ENCODE measurements around the gene LTF. TPM values are rescaled to one million over a fixed set of nuclear protein-coding genes. Genes with fewer than 3 reads are reported as not detected.
"Not testable (repeated sequence)": the region's sequence is repeated elsewhere in the genome, so short reads cannot be mapped to it uniquely, and the experiment has no call there.

LTF gene
- total RNA-seq, 2 experiments from 2014 or later = not detected

DNA sequence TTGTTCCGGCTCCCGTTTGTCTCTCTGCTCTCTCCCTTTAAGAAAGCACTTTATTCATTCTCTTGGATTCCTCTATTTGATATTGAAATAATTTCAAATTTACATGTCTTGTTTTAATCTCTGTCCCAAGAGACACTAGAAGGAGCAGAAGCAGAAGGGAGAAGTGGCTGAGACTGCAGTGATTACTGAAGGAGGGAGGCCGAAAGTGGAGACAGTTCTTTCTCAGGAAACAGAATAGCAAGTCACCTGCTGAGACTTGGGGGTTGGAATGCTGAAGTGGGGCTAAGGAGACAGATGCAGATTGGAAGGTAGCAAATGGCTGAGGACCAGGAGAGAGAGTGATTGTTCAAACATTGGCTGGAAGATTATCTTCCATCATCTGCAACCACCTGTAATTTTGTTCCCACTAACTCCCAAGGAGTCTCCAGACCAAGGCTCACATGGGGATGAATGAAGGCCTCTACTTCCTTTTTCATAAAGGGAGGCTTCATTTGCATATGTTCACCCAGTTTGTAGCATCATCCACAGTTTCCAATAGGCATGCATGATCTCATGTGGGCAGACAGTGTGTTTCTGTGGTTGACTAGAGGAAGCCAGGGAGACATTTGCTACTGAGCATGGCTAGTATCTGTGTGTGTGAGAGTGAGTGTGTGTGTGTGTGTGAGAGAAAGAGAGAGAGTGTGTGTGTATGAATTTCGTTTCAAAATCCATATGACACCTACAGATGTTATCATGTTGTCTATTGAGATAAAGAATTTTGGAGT, 24.0 kb downstream of the LTF start:
- DNase-seq = peak; percentile 69
- Mint-ChIP-seq H3K27me3 (peaks cover 3% of the 10 kb centered on the region), H3K36me3 (ENCODE audit: low read depth) (no peaks in the 10 kb centered on the region), H3K27ac (peak overlapping the region; percentile 10), H3K9me3 (no peaks in the 10 kb centered on the region), H3K4me3 (peak overlapping the region; percentile 5), H3K4me1 (peaks cover 33% of the 10 kb centered on the region)
- CTCF ChIA-PET = interaction anchor here (0.7 kb wide), 1 partner anchor 106 kb away, joined by 3 read pairs; no protein-coding TSS in a partner anchor
- POLR2A ChIA-PET = no interaction called here

DNA sequence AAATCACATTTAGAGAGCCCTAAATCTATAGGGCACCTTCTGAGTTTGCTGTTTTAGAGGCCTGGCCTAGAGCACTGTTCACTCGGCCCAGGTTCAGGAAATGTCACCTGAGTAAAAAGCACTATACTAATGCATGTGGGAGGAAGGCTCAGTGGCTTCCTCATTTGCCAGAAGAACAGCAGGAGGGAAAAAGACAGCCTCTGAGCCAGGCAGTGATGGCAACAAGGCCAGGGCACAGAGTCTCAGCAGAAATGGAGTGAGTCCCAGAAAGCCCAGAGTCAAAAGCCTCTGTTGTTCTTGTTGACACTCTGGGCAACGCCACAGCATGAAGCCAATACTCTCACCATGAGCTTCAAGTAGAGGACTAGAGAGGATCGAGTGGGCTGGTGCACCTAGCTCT, 25.9 kb downstream of the LTF start:
- H3K36me3 Mint-ChIP-seq (ENCODE audit: low read depth) = no peaks in the 10 kb centered on the region
- POLR2A ChIA-PET = no interaction called here
- CTCF ChIA-PET = interaction anchor here (1.1 to 1.2 kb wide), 2 partner anchors 11 to 97 kb away, joined by 3 read pairs; no protein-coding TSS in a partner anchor
- H3K27ac Mint-ChIP-seq = no peak overlapping the region
- H3K4me3 Mint-ChIP-seq = no peak overlapping the region
- H3K4me1 Mint-ChIP-seq = peaks cover 29% of the 10 kb centered on the region
- peaks cover 7% of the 10 kb centered on the region for H3K27me3 Mint-ChIP-seq
- DNase-seq = no peak
- H3K9me3 Mint-ChIP-seq = no peaks in the 10 kb centered on the region

DNA sequence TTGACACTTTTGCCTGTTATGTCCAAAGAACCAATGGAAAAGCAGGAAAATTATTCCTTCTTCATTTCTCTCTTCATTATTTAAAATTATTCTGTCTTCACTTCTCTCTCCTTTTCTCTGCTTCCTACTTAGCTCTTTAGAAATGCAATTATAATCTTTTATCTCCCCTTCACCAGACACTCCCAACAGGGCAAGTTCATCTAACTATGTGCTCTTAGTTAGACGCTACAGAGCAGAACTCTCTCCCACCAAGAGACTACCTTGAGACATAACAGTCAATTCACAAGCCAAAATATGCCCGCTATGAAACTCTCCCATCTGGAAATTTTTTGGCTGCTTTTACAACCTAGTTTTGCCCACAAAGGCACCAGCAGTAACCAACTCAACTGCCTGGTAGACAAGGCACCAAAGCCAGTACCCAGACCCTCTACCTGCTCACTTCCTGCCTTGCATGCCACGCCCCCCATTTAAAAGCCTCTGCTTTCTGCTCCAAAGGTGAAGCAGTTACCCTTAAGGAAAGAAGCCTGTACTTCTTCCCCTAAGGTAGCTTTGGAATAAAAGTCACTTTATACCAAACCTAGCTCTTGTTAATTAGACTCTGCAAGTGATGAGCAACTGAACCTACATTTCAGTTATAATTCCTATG, 29.5 kb downstream of the LTF start:
- H3K4me3 Mint-ChIP-seq = no peak overlapping the region
- POLR2A ChIA-PET = no interaction called here
- CTCF ChIA-PET = interaction anchor here (1.1 kb wide), 1 partner anchor 10 kb away, joined by 3 read pairs; no protein-coding TSS in a partner anchor
- H3K27me3 Mint-ChIP-seq = peaks cover 4% of the 10 kb centered on the region
- no peak overlapping the region for H3K27ac Mint-ChIP-seq
- H3K4me1 Mint-ChIP-seq = peaks cover 20% of the 10 kb centered on the region
- no peak for DNase-seq
- H3K36me3 Mint-ChIP-seq (ENCODE audit: low read depth) = no peaks in the 10 kb centered on the region
- peaks cover 12% of the 10 kb centered on the region for H3K9me3 Mint-ChIP-seq

DNA sequence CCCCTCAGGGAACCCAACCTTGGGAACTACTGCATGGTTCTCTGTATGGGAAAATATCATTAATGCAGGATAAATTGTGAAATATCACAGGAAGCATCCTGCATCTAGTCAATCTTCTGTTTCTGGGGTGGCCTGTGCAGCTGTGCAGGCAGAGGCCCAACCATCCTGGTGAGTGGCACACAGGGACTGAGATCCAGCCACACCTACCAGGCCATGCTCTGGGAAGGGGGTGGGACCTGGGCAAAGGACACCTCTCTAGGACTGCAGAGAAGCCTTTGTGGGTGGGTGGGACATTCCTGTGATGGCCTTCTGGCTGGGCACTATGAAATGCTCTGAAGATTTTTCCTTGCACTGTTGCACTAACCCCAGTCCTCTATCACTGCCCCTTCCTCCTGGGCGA, 30.9 kb downstream of the LTF start:
- CTCF ChIA-PET = interaction anchor here (1.7 kb wide), 1 partner anchor 9 kb away, joined by 5 read pairs; no protein-coding TSS in a partner anchor
- POLR2A ChIA-PET = no interaction called here
- H3K36me3 Mint-ChIP-seq (ENCODE audit: low read depth) = no peaks in the 10 kb centered on the region
- peaks cover 18% of the 10 kb centered on the region for H3K4me1 Mint-ChIP-seq
- H3K4me3 Mint-ChIP-seq = no peak overlapping the region
- DNase-seq = no peak
- H3K9me3 Mint-ChIP-seq = peaks cover 12% of the 10 kb centered on the region
- H3K27ac Mint-ChIP-seq = no peak overlapping the region
- peaks cover 4% of the 10 kb centered on the region for H3K27me3 Mint-ChIP-seq

DNA sequence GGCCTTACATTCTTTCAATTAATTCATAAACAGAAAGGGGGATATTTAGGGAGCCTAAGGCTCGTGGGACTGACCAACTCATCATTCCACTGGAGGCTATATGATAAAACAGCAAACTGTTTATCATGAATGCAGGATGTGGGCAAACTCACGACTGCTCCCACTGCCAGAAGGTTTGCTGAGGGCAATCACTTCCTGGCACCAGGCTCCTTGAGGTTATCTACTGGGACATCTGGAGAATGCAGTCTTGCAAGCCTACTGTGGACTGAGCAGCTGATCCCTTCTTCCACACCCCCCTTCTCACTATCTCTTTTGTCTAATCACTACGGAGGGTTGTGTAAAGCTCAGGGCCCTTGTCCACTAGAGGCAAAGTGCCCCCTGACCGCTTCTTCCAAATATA, 31.6 kb downstream of the LTF start:
- CTCF ChIA-PET = interaction anchor here (0.6 to 1.7 kb wide), 2 partner anchors 9 to 99 kb away, joined by 3 to 5 read pairs; no protein-coding TSS in a partner anchor
- H3K4me3 Mint-ChIP-seq; H3K27ac Mint-ChIP-seq; POLR2A ChIA-PET; H3K27me3 Mint-ChIP-seq; H3K36me3 Mint-ChIP-seq (ENCODE audit: low read depth); DNase-seq: not testable (repeated sequence)
- Mint-ChIP-seq H3K4me1 (peaks cover 17% of the 10 kb centered on the region), H3K9me3 (peaks cover 12% of the 10 kb centered on the region)

DNA sequence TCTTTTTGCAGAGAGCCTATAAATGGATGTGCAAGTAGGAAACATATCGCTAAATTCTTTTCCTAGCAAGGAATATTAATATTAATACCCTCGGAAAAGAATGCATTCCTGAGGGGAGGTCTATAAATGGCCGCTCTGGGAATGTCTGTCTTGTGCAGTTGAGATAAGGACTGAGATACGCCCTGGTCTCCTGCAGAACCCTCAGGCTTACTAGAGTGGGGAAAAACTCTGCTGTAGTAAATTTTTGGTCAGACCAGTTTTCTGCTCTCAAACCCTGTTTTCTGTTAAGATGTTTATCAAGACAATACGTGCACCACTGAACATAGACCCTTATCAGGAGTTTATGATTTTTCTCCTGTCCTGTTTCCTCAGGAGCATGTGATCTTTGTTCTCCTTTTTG, 32.8 kb downstream of the LTF start:
- DNase-seq; POLR2A ChIA-PET; H3K27me3 Mint-ChIP-seq; H3K36me3 Mint-ChIP-seq (ENCODE audit: low read depth); H3K27ac Mint-ChIP-seq; H3K4me3 Mint-ChIP-seq: not testable (repeated sequence)
- CTCF ChIA-PET = interaction anchor here (1.3 kb wide), 1 partner anchor 12 kb away, joined by 4 read pairs; no protein-coding TSS in a partner anchor
- peaks cover 12% of the 10 kb centered on the region for H3K9me3 Mint-ChIP-seq
- peaks cover 20% of the 10 kb centered on the region for H3K4me1 Mint-ChIP-seq

DNA sequence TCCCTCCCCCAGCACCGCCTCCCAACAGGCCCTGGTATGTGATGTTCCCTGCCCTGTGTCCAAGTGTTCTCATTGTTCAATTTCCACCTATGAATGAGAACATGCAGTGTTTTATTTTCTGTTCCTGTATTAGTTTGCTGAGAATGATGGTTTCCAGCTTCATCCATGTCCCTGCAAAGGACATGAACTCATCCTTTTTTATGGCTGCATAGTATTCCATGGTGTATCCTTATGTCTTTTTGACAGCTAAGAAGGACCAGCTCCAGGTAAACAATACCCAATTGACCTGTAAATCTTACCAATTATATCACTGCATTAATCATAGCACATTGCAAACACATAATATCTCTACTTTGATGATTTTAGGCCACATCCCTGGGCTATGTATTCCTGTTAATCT, 33.8 kb downstream of the LTF start:
- H3K27me3 Mint-ChIP-seq; H3K36me3 Mint-ChIP-seq (ENCODE audit: low read depth); H3K4me3 Mint-ChIP-seq; H3K27ac Mint-ChIP-seq; POLR2A ChIA-PET; DNase-seq: not testable (repeated sequence)
- Mint-ChIP-seq H3K4me1 (peaks cover 30% of the 10 kb centered on the region), H3K9me3 (peaks cover 12% of the 10 kb centered on the region)
- CTCF ChIA-PET = interaction anchor here (1.3 kb wide), 1 partner anchor 11 kb away, joined by 4 read pairs; no protein-coding TSS in a partner anchor

DNA sequence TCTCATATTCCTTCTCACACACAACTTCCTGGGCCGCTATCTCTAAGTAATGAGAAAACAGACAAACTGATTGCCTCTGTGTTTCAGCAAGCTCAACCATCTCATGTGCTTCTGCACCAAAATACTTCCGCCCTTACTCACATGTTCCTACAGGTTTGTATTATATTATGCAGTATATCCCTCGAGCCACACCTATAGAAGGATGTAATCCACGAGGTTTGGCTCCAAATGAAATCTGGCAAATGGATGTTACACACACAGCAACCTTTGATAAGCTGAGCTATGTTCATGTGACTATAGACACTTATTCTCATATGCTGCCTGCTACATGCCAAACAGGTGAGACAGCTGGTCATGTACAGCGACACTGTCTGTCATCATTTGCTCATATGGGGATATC, 35.0 kb downstream of the LTF start:
- Mint-ChIP-seq H3K4me1 (peaks cover 25% of the 10 kb centered on the region), H3K9me3 (peaks cover 12% of the 10 kb centered on the region), H3K4me3 (no peak overlapping the region), H3K27me3 (peaks cover 5% of the 10 kb centered on the region), H3K27ac (no peak overlapping the region), H3K36me3 (ENCODE audit: low read depth) (no peaks in the 10 kb centered on the region)
- CTCF ChIA-PET = interaction anchor here (0.6 to 1.7 kb wide), 3 partner anchors 19 to 141 kb away, joined by 3 to 5 read pairs (median 3); no protein-coding TSS in a partner anchor
- DNase-seq = no peak
- POLR2A ChIA-PET = no interaction called here

DNA sequence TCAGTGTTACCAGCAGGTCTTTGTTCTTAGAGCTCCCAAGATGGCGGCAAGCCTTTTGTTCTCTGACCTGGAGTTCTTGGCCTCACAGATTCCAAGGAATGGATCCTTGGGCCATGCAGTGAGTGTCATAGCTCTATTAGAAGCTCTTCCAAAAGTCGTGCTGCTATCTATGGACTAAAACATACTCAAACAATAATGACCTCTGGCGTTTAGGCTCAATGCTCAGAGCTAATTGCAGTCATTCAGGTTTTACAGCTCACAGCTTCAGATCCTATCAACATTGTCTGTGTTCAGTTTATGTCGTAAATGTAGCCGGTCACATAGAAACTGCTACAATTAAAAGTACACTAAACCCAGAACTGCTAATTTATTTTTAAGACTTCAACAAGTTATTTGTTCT, 35.5 kb downstream of the LTF start:
- Mint-ChIP-seq H3K27ac (no peak overlapping the region), H3K36me3 (ENCODE audit: low read depth) (no peaks in the 10 kb centered on the region), H3K27me3 (peaks cover 5% of the 10 kb centered on the region), H3K4me3 (no peak overlapping the region), H3K4me1 (peaks cover 25% of the 10 kb centered on the region), H3K9me3 (peaks cover 12% of the 10 kb centered on the region)
- DNase-seq = no peak
- CTCF ChIA-PET = interaction anchor here (0.6 to 1.7 kb wide), 3 partner anchors 18 to 142 kb away, joined by 3 to 5 read pairs (median 3); no protein-coding TSS in a partner anchor
- POLR2A ChIA-PET = no interaction called here

DNA sequence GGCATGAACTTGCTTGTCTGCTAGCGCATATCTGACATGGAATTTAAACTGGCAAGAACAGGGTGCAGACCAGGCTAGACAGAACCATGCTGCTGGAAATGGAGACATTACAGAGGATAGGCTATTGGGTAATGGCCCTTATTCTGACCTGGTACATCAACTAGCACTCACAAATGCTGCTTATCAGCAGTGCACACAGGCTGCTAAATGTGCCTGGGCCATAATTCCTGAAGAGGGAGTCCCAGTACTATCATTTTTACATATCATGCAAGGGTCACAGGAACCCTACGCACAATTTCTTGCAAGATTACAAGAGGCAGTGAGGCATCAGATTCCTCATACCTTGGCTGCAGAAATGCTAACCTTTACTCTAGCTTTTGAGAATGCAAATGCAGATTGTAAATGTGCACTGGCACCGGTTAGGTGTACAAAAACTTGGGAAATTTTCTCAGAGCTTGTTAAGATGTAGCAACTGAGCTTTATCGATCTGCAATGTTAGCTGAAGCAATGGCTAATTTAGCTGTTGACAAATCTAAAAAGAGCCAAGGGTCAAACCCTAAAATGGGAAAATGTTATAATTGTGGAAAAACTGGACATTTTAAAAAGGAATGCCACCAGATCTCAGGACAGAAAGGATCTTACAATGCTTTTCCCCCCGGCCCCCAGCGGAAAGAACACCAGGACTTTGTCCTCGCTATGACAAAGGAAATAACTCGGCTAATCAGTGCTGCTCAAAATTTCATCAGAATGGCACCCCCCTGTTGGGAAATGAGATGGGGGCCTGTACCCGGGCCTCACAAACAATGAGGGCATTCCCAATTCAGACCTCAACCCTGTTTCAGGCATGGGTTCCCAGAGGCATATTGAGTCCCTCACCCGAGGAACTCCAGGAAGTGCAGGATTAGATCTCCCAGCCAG, 36.5 kb downstream of the LTF start:
- Mint-ChIP-seq H3K27me3 (peaks cover 3% of the 10 kb centered on the region), H3K27ac (no peak overlapping the region)

DNA sequence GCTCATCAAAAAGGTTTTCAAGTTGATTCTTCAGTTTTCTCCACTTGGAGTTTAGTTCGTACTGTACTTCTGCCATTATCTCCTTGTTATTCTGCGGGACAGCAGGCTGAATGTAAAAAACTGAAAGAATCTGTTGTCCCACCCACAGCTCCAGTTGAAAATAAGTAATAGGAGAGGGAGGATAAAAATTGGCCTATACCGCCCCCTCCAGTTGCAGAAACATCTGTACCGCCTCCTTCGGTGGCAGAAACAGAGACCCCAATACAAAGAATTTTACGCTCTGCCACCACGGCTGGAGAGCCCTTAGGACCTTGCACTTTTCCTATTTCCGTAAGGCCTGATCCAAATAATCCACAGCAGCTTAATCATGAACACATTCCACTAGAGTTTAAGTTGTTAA, 37.3 kb downstream of the LTF start:
- H3K27ac Mint-ChIP-seq; DNase-seq; POLR2A ChIA-PET; H3K36me3 Mint-ChIP-seq (ENCODE audit: low read depth); H3K4me3 Mint-ChIP-seq; H3K27me3 Mint-ChIP-seq: not testable (repeated sequence)
- CTCF ChIA-PET = interaction anchor here (0.6 to 1.7 kb wide), 4 partner anchors 12 to 349 kb away, joined by 3 to 4 read pairs (median 4); no protein-coding TSS in a partner anchor
- H3K9me3 Mint-ChIP-seq = peaks cover 10% of the 10 kb centered on the region
- peaks cover 16% of the 10 kb centered on the region for H3K4me1 Mint-ChIP-seq

More for the DNA sequence above, 36.5 kb downstream of the LTF start:
- peaks cover 12% of the 10 kb centered on the region for H3K9me3 Mint-ChIP-seq
- no peaks in the 10 kb centered on the region for H3K36me3 Mint-ChIP-seq (ENCODE audit: low read depth)
- H3K4me3 Mint-ChIP-seq = no peak overlapping the region
- CTCF ChIA-PET = interaction anchor here (1.3 to 1.7 kb wide), 2 partner anchors 12 to 60 kb away, joined by 3 to 5 read pairs; no protein-coding TSS in a partner anchor
- DNase-seq = no peak
- peaks cover 21% of the 10 kb centered on the region for H3K4me1 Mint-ChIP-seq
- POLR2A ChIA-PET = no interaction called here

DNA sequence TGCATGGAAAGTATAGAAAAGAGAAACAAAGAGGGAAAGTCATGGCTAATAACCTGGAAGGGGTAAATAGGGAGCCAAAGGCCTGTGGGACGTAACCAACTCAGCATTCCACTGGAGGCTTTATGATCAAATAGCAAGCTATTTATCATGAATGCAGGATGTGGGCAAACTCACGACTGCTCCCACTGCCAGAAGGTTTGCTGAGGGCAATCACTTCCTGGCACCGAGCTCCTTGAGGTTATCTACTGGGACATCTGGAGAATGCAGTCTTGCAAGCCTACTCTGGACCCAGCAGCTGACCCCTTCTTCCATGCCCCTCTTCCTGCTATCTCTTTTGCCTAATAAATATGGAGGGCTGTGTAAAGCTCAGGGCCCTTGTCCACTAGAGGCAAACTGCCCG, 38.2 kb downstream of the LTF start:
- DNase-seq; POLR2A ChIA-PET; H3K27ac Mint-ChIP-seq; H3K36me3 Mint-ChIP-seq (ENCODE audit: low read depth); H3K4me3 Mint-ChIP-seq; H3K9me3 Mint-ChIP-seq; H3K27me3 Mint-ChIP-seq: not testable (repeated sequence)
- H3K4me1 Mint-ChIP-seq = peaks cover 13% of the 10 kb centered on the region
- CTCF ChIA-PET = interaction anchor here (1.3 to 1.7 kb wide), 3 partner anchors 11 to 348 kb away, joined by 3 to 4 read pairs (median 4); no protein-coding TSS in a partner anchor

All from activated CD4-positive, alpha-beta T cell treated with anti-CD3 and anti-CD28 coated beads, Interleukin-2, amount 10 ng/mL, durations not matched to agents 7 days and 5 days (primary cell).